ENCODE measurements around the gene NCOA7.

Gene NCOA7

GRCh38 chr6:125790358-125791150 lies at the start of gene NCOA7:
Gene NCOA7 (plus strand): TSS chr6:125790960. CDS start chr6:125815355, 24,395 bp downstream.
- DNase-seq: peak; percentile 49

- DNase-seq: no peak
Measured at GRCh38 chr6:125741336-125741735, 49.4 kb upstream of the NCOA7 start.

GRCh38 chr6:125742024-125742423 lies 48.7 kb upstream of the NCOA7 start:
- no peak for DNase-seq

- no peak for DNase-seq
Measured at GRCh38 chr6:125742464-125743120, 48.2 kb upstream of the NCOA7 start.

GRCh38 chr6:125743604-125744003 lies 47.2 kb upstream of the NCOA7 start:
- DNase-seq: no peak

- DNase-seq: no peak
Measured at GRCh38 chr6:125745281-125746018, 45.3 kb upstream of the NCOA7 start.

GRCh38 chr6:125746019-125746414 lies 44.7 kb upstream of the NCOA7 start:
- DNase-seq: no peak

- DNase-seq: peak; percentile 50
Measured at GRCh38 chr6:125746731-125747588, 43.8 kb upstream of the NCOA7 start.

GRCh38 chr6:125747589-125748405 lies 43.0 kb upstream of the NCOA7 start:
- DNase-seq: peak; percentile 60

- DNase-seq: no peak
Measured at GRCh38 chr6:125748406-125749172, 42.2 kb upstream of the NCOA7 start.

- DNase-seq: peak; percentile 77
Measured at GRCh38 chr6:125749173-125749864, 41.4 kb upstream of the NCOA7 start, which contains the start of gene HEY2. Gene HEY2 (plus strand): TSS chr6:125749632. CDS start chr6:125749777, 145 bp downstream.

GRCh38 chr6:125749865-125750691 lies 40.7 kb upstream of the NCOA7 start:
- DNase-seq: no peak

- DNase-seq: no peak
Measured at GRCh38 chr6:125750692-125751333, 39.9 kb upstream of the NCOA7 start.

GRCh38 chr6:125751334-125751916 lies 39.3 kb upstream of the NCOA7 start:
- no peak for DNase-seq

- no peak for DNase-seq
Measured at GRCh38 chr6:125752773-125753172, 38.0 kb upstream of the NCOA7 start.

GRCh38 chr6:125753218-125753936 lies 37.4 kb upstream of the NCOA7 start:
- no peak for DNase-seq

- no peak for DNase-seq
Measured at GRCh38 chr6:125753937-125754259, 36.9 kb upstream of the NCOA7 start.

GRCh38 chr6:125754566-125754965 lies 36.2 kb upstream of the NCOA7 start:
- DNase-seq: no peak
